GM23338 (cell line): ENCODE data around the gene SUPT6H. TPM values are rescaled to one million over a fixed set of nuclear protein-coding genes. Genes with fewer than 3 reads are reported as not detected.
A peak's percentile ranks its signal among the peaks of the same experiment; 100 is the strongest.

ENCODE experiments used
- ATAC-seq: fragments of 200-7000 bp; cut with Tn5 transposase; 3 replicates; pipeline ENCODE4 v1.9.1; 2020
- DNase-seq: peaks from one replicate; pipeline ENCODE4 v3.0.0-alpha.2; 2015; ENCODE audit warnings: low spot score
- H2AFZ ChIP-seq: fragments of 200-600 bp; sonication (generic); 2 replicates; pipeline ENCODE4 v1.8.0; 2016; ENCODE audit warnings: antibody characterized with exemption, mild to moderate bottlenecking, moderate library complexity
- H3F3A ChIP-seq: fragments of 200-600 bp; sonication (generic); replicated peaks from 2 replicates; pipeline ENCODE4 v1.8.0; 2017; ENCODE audit warnings: antibody characterized with exemption, mixed run types, low read depth
- H3K27ac ChIP-seq: fragments of 200-600 bp; sonication (generic); 2 replicates; pipeline ENCODE4 v1.6.1; 2016; ENCODE audit warnings: low read depth
- H3K27me3 ChIP-seq: fragments of 200-600 bp; sonication (generic); 2 replicates; pipeline ENCODE4 v1.8.0; 2016; ENCODE audit warnings: mild to moderate bottlenecking, mixed run types, moderate library complexity; ENCODE audit not compliant: insufficient read depth
- H3K36me3 ChIP-seq: fragments of 200-600 bp; sonication (generic); 2 replicates; pipeline ENCODE4 v1.8.0; 2016; ENCODE audit warnings: mild to moderate bottlenecking; ENCODE audit not compliant: insufficient read depth
- H3K4me1 ChIP-seq: fragments of 200-600 bp; sonication (generic); 2 replicates; pipeline ENCODE4 v1.8.0; 2016; ENCODE audit warnings: mild to moderate bottlenecking, moderate library complexity; ENCODE audit not compliant: insufficient read depth
- H3K4me2 ChIP-seq: fragments of 200-600 bp; sonication (generic); 2 replicates; pipeline ENCODE4 v1.7.1; 2017; ENCODE audit warnings: mixed run types
- H3K4me3 ChIP-seq: fragments of 200-600 bp; sonication (generic); 2 replicates; pipeline ENCODE4 v1.6.1; 2016; ENCODE audit warnings: mixed run types
- H3K79me2 ChIP-seq: fragments of 200-600 bp; sonication (generic); replicated peaks from 2 replicates; pipeline ENCODE4 v1.8.0; 2017; ENCODE audit warnings: mild to moderate bottlenecking; ENCODE audit not compliant: insufficient read depth
- H3K9me2 ChIP-seq: fragments of 200-600 bp; sonication (generic); 2 replicates; pipeline ENCODE4 v1.8.0; 2017; ENCODE audit not compliant: insufficient read depth
- H4K20me1 ChIP-seq: fragments of 200-600 bp; sonication (generic); replicated peaks from 2 replicates; pipeline ENCODE4 v1.8.0; 2017; ENCODE audit warnings: mild to moderate bottlenecking; ENCODE audit not compliant: insufficient read depth
- H3K27ac Mint-ChIP-seq: 2 replicates; pipeline ENCODE4 v1.8.0; 2020; ENCODE audit warnings: inconsistent platforms, mild to moderate bottlenecking, moderate library complexity, mixed read lengths
- H3K27me3 Mint-ChIP-seq: 3 replicates; pipeline ENCODE4 v1.8.0; 2022; ENCODE audit warnings: low read depth, mild to moderate bottlenecking, moderate library complexity, mixed read lengths, inconsistent platforms; ENCODE audit not compliant: insufficient read depth, poor library complexity
- H3K36me3 Mint-ChIP-seq: 3 replicates; pipeline ENCODE4 v1.8.0; 2021; ENCODE audit warnings: low read depth, mild to moderate bottlenecking, inconsistent platforms, moderate library complexity, mixed read lengths
- H3K4me1 Mint-ChIP-seq: 3 replicates; pipeline ENCODE4 v1.8.0; 2020; ENCODE audit warnings: mild to moderate bottlenecking, inconsistent platforms, mixed read lengths
- H3K4me3 Mint-ChIP-seq: 3 replicates; pipeline ENCODE4 v1.8.0; 2021; ENCODE audit warnings: moderate library complexity, mild to moderate bottlenecking, inconsistent platforms, mixed read lengths
- H3K9me3 Mint-ChIP-seq: 3 replicates; pipeline ENCODE4 v1.8.0; 2020; ENCODE audit warnings: moderate library complexity, mild to moderate bottlenecking, inconsistent platforms, mixed read lengths
- CREB1 ChIP-seq: fragments of 250-450 bp; sonication (Bioruptor Pico); IDR thresholded peaks from 2 replicates; pipeline ENCODE4 v1.5.0; 2020; ENCODE audit warnings: low read depth, mild to moderate bottlenecking, moderate library complexity
- EZH2phosphoT487 ChIP-seq: fragments of 200-600 bp; sonication (generic); IDR thresholded peaks from one replicate; pipeline ENCODE4 v1.8.1; 2018; ENCODE audit warnings: antibody characterized with exemption; ENCODE audit not compliant: unreplicated experiment
- NANOG ChIP-seq: IDR thresholded peaks from 2 replicates; pipeline ENCODE4 v1.6.1; 2016; ENCODE audit warnings: antibody characterized with exemption, borderline replicate concordance
- POLR2AphosphoS5 ChIP-seq: IDR thresholded peaks from 2 replicates; pipeline ENCODE4 v1.6.1; 2016; ENCODE audit warnings: antibody characterized with exemption, low read depth
- polyA plus RNA-seq: library from polyadenylated mRNA; unstranded; fragments of >200 nt; fragmentation: Nextera tagmentation; extraction: Ambion mirVana; gene quantifications from 2 replicates; pipeline ENCODE4 v1.2.1, GENCODE V29; 2016
- total RNA-seq: library from RNA; depleted of rRNA; stranded (reverse); fragments of >200 nt; shearing (Covaris generic); gene quantifications from 2 replicates; pipeline ENCODE4 v1.2.3, GENCODE V29; 2014
- TF ChIP-seq, protein P1 (sequence below): fragments of 250-450 bp; sonication (Bioruptor Pico); IDR thresholded peaks from 2 replicates; pipeline ENCODE4 v1.5.0; 2020; ENCODE audit warnings: mild to moderate bottlenecking, moderate library complexity
- TF ChIP-seq, protein P2 (sequence below): IDR thresholded peaks from 2 replicates; pipeline ENCODE4 v1.6.1; 2016; ENCODE audit warnings: antibody characterized with exemption

The SUPT6H gene
- total and polyA plus RNA-seq, 2 experiments from 2014 or later = 17.8 to 70.7 TPM

DNA sequence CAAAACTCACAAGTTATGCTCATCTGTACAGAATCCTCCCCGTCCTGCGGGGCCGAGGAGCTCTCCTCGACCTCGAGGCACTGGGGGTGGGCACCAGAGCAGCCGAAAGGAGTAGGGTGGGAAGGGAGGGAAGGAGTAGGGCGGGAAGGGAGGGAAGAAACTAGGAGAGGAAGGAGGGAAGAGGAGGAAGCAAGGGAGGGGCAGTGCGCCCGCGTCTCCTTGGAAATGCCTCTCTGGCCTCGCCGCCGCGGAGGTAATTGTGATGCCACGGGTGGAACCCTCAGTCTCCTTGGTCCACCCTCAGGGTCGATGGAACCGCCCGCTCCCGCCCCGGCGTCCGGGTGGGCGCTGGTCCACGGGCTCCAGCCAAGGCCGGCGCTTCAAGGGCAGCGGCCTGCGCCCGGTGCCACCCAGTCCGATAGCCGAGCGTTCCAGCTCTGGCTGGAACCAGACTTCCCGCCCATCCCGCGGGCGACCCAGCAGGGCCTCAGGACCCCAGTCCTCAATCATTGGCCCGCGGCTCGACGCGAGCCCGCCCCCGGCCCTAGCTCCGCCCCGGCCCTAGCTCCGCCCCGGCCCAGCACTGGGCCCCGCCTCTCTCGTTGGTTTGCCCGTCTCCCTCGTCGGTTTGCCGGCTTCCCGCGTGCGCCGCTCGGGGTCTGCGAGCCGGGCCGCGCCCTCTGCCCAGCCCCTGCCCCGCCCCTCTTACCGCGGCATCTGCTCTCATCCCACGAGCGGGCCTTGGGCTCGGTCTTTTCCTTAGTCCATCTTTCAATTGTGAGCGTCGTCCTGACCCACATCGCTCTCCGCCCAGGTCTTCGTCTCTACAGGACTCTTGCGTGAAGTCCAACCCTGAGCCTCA lies 49.1 kb downstream of the SUPT6H start:
- peak; percentile 84 for ATAC-seq
- H3K4me1 ChIP-seq = peaks cover 27% of the 10 kb centered on the region

More for the DNA sequence above, 49.1 kb downstream of the SUPT6H start:
- H2AFZ ChIP-seq = no peak overlapping the region
- peaks cover 28% of the 10 kb centered on the region for H3K79me2 ChIP-seq
- peak overlapping the region; percentile 91 for H3K4me2 ChIP-seq
- Mint-ChIP-seq H3K4me3 (peak overlapping the region; percentile 97), H3K4me1 (peaks cover 39% of the 10 kb centered on the region), H3K27me3 (peaks cover 27% of the 10 kb centered on the region), H3K9me3 (no peaks in the 10 kb centered on the region; the same call in 2 of the 3 replicates), H3K27ac (peak overlapping the region; percentile 99), H3K36me3 (peaks cover 51% of the 10 kb centered on the region)
- H4K20me1 ChIP-seq = peaks cover 10% of the 10 kb centered on the region; the same call in 1 of the 2 replicates
- peak overlapping the region; percentile 72 for H3K4me3 ChIP-seq
- TF ChIP-seq, protein P1, sequence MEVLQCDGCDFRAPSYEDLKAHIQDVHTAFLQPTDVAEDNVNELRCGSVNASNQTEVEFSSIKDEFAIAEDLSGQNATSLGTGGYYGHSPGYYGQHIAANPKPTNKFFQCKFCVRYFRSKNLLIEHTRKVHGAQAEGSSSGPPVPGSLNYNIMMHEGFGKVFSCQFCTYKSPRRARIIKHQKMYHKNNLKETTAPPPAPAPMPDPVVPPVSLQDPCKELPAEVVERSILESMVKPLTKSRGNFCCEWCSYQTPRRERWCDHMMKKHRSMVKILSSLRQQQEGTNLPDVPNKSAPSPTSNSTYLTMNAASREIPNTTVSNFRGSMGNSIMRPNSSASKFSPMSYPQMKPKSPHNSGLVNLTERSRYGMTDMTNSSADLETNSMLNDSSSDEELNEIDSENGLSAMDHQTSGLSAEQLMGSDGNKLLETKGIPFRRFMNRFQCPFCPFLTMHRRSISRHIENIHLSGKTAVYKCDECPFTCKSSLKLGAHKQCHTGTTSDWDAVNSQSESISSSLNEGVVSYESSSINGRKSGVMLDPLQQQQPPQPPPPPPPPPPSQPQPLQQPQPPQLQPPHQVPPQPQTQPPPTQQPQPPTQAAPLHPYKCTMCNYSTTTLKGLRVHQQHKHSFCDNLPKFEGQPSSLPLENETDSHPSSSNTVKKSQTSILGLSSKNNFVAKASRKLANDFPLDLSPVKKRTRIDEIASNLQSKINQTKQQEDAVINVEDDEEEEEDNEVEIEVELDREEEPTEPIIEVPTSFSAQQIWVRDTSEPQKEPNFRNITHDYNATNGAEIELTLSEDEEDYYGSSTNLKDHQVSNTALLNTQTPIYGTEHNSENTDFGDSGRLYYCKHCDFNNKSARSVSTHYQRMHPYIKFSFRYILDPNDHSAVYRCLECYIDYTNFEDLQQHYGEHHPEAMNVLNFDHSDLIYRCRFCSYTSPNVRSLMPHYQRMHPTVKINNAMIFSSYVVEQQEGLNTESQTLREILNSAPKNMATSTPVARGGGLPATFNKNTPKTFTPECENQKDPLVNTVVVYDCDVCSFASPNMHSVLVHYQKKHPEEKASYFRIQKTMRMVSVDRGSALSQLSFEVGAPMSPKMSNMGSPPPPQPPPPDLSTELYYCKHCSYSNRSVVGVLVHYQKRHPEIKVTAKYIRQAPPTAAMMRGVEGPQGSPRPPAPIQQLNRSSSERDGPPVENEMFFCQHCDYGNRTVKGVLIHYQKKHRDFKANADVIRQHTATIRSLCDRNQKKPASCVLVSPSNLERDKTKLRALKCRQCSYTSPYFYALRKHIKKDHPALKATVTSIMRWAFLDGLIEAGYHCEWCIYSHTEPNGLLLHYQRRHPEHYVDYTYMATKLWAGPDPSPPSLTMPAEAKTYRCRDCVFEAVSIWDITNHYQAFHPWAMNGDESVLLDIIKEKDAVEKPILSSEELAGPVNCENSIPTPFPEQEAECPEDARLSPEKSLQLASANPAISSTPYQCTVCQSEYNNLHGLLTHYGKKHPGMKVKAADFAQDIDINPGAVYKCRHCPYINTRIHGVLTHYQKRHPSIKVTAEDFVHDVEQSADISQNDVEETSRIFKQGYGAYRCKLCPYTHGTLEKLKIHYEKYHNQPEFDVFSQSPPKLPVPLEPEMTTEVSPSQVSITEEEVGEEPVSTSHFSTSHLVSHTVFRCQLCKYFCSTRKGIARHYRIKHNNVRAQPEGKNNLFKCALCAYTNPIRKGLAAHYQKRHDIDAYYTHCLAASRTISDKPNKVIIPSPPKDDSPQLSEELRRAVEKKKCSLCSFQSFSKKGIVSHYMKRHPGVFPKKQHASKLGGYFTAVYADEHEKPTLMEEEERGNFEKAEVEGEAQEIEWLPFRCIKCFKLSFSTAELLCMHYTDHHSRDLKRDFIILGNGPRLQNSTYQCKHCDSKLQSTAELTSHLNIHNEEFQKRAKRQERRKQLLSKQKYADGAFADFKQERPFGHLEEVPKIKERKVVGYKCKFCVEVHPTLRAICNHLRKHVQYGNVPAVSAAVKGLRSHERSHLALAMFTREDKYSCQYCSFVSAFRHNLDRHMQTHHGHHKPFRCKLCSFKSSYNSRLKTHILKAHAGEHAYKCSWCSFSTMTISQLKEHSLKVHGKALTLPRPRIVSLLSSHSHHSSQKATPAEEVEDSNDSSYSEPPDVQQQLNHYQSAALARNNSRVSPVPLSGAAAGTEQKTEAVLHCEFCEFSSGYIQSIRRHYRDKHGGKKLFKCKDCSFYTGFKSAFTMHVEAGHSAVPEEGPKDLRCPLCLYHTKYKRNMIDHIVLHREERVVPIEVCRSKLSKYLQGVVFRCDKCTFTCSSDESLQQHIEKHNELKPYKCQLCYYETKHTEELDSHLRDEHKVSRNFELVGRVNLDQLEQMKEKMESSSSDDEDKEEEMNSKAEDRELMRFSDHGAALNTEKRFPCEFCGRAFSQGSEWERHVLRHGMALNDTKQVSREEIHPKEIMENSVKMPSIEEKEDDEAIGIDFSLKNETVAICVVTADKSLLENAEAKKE = no peak
- TF ChIP-seq CREB1 = peak; percentile 34; the same call in 1 of the 2 replicates
- TF ChIP-seq, protein P2, sequence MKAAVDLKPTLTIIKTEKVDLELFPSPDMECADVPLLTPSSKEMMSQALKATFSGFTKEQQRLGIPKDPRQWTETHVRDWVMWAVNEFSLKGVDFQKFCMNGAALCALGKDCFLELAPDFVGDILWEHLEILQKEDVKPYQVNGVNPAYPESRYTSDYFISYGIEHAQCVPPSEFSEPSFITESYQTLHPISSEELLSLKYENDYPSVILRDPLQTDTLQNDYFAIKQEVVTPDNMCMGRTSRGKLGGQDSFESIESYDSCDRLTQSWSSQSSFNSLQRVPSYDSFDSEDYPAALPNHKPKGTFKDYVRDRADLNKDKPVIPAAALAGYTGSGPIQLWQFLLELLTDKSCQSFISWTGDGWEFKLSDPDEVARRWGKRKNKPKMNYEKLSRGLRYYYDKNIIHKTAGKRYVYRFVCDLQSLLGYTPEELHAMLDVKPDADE = no peak
- no peak for TF ChIP-seq EZH2phosphoT487
- TF ChIP-seq POLR2AphosphoS5 = peak; percentile 93
- TF ChIP-seq NANOG = 0 out of 2 replicates have a peak, but pooled peaks have one; percentile 3
- no peaks in the 10 kb centered on the region for H3K27me3 ChIP-seq
- DNase-seq = peak; percentile 96
- peaks cover 50% of the 10 kb centered on the region for H3F3A ChIP-seq
- H3K36me3 ChIP-seq = peaks cover 13% of the 10 kb centered on the region; the same call in 1 of the 2 replicates
- no peaks in the 10 kb centered on the region for H3K9me2 ChIP-seq
- peak overlapping the region; percentile 100 for H3K27ac ChIP-seq
